HG02884 (cell line): Measurements from ENCODE around the gene PAGR1.

ENCODE experiments used
- ATAC-seq: cut with Tn5 transposase; IDR thresholded peaks from one replicate; pipeline ENCODE4 v1.9.1; 2021; ENCODE audit warnings: mild to moderate bottlenecking, moderate library complexity; ENCODE audit not compliant: unreplicated experiment

The PAGR1 gene

GRCh38 chr16:29834079-29834478 lies 18.1 kb downstream of the PAGR1 start:
- no peak for ATAC-seq

DNA sequence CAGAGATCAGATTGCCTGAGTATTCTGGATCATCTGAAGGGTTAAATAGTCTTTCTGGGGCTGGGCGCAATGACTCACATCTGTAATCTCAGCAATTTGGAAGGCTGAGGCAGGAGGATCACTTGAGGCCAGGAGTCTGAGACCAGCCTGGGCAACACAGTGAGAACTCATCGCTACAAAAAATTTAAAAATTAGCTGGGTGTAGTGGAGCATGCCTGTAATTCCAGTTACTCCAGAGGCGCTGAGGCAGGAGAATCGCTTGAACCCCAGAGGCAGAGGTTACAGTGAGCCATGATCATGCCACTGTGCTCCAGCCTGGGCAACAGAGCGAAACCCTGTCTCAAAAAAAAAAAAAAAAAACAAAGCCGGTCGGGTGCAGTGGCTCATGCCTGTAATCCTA lies 20.0 kb downstream of the PAGR1 start:
- ATAC-seq: no peak

DNA sequence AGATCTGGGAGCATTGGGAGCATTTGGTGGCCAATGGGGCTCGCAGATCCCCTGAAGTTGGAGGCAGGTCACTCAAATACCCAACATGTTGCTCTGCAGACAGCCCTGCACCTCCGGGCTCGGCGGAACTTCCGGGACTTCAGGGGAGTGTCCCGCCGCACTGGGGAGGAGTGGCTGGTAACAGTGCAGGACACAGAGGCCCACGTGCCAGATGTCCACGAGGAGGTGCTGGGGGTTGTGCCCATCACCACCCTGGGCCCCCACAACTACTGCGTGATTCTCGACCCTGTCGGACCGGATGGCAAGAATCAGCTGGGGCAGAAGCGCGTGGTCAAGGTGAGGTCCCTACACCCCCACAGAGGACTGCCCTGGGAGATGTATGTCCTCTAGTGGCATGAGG lies 20.7 kb downstream of the PAGR1 start:
- no peak for ATAC-seq

DNA sequence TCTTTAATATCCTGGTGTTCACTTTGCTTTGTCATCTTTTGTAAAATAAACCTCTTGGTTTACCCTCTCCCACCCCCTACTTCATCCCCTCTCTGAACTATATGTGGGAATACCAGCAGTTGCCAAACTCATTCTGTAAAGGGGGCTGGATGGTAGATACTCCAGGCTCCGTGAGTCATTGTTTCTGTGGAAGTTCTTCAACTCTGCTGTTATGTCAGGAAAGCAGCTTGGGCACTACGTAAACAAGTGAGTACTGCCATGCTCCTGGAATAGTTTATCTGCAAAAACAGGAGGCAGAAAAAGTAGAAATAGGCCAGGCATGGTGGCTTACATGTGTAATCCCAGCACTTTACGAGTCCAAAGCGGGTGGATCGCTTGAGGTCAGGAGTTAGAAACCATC lies 21.9 kb downstream of the PAGR1 start:
- no peak for ATAC-seq

GRCh38 chr16:29839822-29840221 lies 23.9 kb downstream of the PAGR1 start:
- ATAC-seq: no peak

DNA sequence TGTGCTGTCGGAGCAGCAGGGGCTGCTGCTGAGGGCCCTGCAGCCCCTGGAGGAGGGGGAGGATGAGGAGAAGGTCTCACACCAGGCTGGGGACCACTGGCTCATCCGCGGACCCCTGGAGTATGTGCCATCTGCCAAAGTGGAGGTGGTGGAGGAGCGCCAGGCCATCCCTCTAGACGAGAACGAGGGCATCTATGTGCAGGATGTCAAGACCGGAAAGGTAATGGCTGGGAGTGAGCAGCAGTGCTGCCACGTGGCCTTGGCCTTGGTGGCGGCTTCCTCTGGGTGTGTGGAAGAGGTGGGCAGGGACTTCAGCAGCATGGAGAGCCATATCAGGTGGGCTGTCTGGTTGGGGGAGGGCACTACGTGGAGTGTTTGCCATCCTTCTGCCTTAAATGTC lies 24.3 kb downstream of the PAGR1 start:
- no peak for ATAC-seq

DNA sequence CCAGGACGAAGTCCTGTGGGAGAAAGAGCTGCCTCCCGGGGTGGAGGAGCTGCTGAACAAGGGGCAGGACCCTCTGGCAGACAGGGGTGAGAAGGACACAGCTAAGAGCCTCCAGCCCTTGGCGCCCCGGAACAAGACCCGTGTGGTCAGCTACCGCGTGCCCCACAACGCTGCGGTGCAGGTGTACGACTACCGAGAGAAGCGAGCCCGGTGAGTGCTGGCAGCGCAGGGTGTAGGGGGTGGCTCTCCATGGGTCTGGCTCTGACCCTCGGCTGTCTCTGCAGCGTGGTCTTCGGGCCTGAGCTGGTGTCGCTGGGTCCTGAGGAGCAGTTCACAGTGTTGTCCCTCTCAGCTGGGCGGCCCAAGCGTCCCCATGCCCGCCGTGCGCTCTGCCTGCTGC lies 25.7 kb downstream of the PAGR1 start:
- no peak for ATAC-seq

- ATAC-seq: no peak
These were observed 26.9 kb downstream of the PAGR1 start for GRCh38 chr16:29842732-29843346.

DNA sequence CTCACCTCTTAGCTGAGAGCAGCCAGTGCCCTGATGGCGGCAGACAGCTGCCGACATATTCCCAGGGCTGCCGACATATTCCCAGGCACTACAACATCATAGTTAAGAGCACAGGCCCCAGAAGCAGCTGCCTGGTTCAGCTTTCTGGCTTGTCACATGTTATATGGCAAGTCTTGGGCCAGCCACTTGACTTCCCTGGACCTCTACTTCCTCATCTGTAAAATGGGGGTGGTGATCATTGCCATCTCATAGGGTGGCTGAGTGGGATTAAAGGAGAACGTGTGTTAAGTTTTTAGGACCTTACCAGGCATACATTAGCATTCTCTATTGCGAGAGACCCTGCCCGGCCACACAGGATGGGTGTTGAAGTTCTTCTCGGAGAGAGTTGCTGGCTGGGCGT lies 28.0 kb downstream of the PAGR1 start:
- no peak for ATAC-seq

DNA sequence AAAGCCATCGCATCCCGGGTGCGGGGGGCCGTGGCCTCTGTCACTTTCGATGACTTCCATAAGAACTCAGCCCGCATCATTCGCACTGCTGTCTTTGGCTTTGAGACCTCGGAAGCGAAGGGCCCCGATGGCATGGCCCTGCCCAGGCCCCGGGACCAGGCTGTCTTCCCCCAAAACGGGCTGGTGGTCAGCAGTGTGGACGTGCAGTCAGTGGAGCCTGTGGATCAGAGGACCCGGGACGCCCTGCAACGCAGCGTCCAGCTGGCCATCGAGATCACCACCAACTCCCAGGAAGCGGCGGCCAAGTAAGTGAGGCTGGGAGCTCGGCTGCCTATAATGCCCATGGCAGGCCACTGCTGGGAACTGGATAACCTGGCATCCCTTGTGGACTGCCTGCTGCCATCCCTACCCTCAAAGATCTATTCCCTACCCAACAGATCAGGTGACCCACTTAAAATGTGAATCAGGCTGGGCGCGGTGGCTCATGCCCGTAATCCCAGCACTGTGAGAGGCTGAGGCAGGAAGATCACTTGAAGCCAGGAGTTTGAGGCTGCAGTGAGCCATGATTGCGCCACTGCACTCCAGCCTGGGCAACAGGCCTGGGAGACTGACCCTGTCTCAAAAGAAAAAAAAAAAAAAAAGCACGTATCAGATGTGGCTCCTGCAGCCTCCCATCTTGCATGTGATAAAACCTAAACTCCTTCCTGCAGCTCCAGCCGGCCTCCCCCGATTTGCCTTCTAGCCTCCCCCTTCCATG lies 28.8 kb downstream of the PAGR1 start:
- no peak for ATAC-seq

DNA sequence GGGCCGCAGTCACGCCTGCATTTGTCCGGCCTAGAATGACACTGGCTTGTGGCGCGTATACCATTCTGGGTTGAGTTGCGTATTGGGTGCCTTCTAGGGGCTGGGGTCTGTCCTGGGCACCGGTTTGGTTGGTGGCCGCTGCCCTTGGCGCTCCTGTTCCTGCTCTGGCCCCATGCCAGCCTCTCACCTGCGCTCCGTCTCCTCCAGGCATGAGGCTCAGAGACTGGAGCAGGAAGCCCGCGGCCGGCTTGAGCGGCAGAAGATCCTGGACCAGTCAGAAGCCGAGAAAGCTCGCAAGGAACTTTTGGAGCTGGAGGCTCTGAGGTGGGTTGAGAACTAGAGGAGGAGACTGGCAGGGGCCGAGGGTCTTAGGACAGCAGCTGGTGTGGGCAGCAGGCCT lies 29.7 kb downstream of the PAGR1 start:
- ATAC-seq: no peak

DNA sequence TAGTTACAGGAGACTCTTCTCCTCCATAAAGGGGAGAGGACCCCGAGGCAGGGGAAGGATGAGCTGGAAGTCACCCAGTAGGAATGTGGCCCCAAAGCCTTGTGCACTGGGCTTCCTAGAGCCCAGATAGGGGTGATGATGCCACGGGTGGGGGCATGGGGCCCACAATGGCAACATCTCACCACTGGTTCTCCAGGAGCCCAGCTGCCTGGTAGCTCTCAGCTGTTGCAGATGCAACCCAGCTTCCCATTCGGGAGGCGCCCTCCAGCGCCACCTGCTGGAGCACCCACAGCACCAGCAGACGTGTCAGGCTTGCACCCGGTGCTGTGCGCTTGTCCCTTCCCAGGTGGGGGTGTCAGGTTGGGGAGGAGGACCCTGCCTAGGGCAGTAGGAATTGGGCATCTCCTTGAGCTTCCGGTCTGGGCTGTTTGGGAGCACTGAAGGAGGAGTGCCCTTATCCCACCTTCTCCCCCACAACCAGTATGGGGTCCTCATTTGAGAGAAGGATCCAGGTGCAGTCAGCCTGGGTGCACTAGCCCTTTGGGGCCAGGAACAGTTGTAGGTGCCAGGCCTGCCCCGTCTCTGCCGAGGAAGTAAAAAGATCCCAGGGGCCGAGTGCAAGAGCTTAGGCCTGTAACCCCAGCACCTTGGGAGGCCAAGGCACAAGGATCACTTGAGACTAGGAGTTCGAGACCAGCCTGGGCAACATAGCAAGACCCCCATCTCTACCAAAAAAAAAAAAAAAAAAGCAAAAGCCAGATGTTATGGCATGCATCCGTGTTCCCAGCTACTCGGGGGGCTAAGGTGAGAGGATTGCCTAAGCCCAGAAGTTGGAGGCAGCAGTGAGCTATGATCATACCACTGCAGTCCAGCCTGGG lies 32.7 kb downstream of the PAGR1 start:
- no peak for ATAC-seq

DNA sequence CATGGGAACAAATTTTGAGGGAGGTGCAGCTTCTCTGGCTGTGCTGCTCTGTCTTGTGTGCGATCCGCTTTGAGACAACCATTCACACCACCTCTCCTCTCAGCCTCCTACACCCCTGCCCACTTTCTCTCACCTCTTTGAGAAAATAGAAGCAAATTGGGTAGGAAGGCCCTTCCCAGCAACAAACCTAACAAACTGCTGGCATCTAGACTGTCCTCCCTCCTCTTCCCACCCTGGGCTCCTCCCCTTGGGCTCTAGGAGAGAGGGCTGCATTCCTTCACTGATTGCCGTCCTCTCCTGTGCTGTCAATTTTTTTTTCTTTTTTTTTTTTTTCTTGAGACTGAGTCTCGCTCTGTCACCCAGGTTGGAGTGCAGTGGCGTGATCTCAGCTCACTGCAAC lies 33.6 kb downstream of the PAGR1 start:
- no peak for ATAC-seq

- ATAC-seq: no peak
These were observed 35.0 kb downstream of the PAGR1 start for GRCh38 chr16:29850998-29851397.

DNA sequence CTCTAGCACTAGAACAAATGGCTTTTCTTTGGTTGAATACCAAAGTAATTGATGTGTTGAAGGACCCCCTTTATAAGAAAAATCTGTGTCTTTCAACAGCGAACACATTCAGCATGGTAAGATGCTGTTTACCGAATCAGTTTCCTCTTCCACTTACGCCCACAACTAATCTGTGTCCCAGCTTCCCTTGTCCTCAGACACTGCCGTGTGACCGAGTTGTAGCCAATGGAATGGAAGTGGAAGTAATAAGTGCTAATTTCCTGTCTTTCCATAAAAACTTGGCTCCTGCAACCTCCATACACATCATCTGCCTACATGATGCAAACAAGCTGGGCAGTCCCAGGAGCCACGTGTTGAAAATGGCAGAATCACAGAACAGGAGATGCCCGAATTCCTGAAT lies 36.7 kb downstream of the PAGR1 start:
- ATAC-seq: no peak

DNA sequence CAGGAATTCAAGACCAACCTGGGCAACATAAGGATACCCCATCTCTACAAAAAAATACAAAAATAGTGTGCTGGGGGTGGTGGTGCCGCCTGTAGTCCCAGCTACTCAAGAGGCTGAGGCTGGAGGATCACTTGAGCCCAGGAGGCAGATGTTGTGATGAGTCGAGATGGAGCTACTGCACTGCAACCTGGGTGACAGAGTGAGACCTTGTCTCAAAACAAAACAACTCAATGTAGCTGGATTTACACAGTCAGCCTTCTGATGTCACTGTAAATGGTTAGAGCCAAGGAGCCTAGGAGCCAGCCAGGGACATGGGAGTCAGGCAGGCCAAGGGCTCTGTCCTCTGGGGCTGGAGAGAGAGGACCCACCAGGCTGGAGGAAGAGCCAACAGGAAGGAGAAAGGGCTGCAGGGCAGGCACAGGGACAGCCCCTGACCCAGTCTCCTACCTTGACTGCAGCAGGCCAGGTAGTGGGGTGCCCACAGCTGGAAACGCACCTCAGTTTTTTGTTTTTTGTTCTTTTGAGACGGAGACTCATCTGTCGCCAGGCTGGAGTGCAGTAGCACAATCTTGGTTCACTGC lies 38.7 kb downstream of the PAGR1 start:
- ATAC-seq: no peak

- no peak for ATAC-seq
These were observed 41.3 kb downstream of the PAGR1 start for GRCh38 chr16:29857133-29857760.

DNA sequence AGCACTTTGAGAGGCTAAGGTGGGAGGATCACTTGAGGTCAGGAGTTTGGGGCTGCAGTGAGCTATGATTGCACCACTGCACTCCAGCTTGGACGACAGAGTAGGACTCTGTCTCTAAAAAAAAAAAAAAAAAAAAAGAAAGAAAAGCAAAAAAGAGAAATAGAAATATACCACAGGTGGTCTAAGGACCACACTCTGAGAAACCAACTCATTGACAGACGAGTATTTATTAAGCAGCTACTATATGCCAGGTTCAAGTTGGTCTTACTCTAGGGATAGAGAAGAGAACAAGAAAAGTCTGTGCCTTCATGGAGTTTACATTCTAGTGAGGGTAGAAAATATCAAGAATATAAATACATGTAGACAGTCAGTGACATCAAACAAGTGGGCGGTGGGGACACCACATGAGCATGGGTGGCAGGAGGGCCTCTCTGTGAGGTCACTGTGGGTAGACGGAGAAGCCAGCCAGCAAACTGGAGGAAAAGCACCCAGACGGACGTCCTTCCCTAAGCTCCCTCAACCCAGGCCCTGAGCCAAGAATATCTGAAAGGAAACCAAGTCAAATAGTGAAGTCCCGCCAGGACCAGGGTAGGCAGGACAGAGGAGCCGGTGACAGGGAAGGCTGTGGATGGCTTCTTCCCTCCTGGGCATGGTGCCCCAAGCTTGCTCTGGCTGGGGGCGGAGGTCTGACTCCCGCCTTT lies 42.3 kb downstream of the PAGR1 start:
- ATAC-seq: no peak

DNA sequence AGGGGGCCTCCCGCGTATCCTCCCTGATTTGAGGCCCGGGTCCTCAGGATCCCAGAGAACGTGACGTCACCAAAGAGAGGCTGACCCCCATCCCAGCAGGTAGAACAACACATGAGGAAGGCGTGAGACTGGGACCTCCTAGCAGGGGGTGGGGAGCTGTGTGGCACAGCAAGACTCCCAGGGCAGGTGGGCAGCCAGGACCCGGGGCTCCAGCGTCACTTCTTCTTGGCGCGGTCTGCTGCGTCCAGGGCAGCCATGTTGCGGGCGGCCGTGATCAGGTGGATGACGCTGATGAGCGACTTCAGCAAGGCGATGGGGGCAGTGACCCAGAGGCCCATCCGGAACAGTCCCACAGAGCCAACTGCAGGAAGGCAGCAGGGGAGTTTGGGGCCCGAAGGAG lies 43.0 kb downstream of the PAGR1 start:
- no peak for ATAC-seq

GRCh38 chr16:29860218-29860617 lies 44.3 kb downstream of the PAGR1 start:
- no peak for ATAC-seq
